Measurements from ENCODE around the gene NUDT21.

Gene NUDT21

GRCh38 chr16:56483394-56483793 lies 32.3 kb upstream of the NUDT21 start:
- H3K9me3 ChIP-seq: no peaks in the 10 kb centered on the region

GRCh38 chr16:56482683-56483236 lies 31.6 kb upstream of the NUDT21 start:
- TF ChIP-seq CTCF (IDR thresholded peaks at IDR 0.05; ENCODE audit: low read depth, low read length): no peak
- Histone ChIP-seq H3K4me3 (ENCODE audit: low read depth, low read length) (no peak overlapping the region), H3K9me3 (no peaks in the 10 kb centered on the region), H3K36me3 (peaks cover 18% of the 10 kb centered on the region), H3K4me1 (no peaks in the 10 kb centered on the region), H3K27me3 (no peaks in the 10 kb centered on the region)
- no peak for DNase-seq

More at GRCh38 chr16:56483394-56483793, 32.3 kb upstream of the NUDT21 start:
- no peak for TF ChIP-seq CTCF (IDR thresholded peaks at IDR 0.05; ENCODE audit: low read depth, low read length)
- Histone ChIP-seq H3K27me3 (no peaks in the 10 kb centered on the region), H3K4me3 (ENCODE audit: low read depth, low read length) (no peak overlapping the region), H3K4me1 (no peaks in the 10 kb centered on the region), H3K36me3 (peaks cover 12% of the 10 kb centered on the region)
- DNase-seq: no peak

GRCh38 chr16:56481468-56482122 lies 30.5 kb upstream of the NUDT21 start:
- Histone ChIP-seq H3K27me3 (no peaks in the 10 kb centered on the region), H3K4me3 (ENCODE audit: low read depth, low read length) (no peak overlapping the region), H3K9me3 (no peaks in the 10 kb centered on the region), H3K4me1 (no peaks in the 10 kb centered on the region), H3K36me3 (peaks cover 28% of the 10 kb centered on the region)
- TF ChIP-seq CTCF (IDR thresholded peaks at IDR 0.05; ENCODE audit: low read depth, low read length): no peak
- no peak for DNase-seq

GRCh38 chr16:56480776-56481467 lies 29.8 kb upstream of the NUDT21 start:
- H3K36me3 ChIP-seq: peaks cover 33% of the 10 kb centered on the region
- no peak for TF ChIP-seq CTCF (IDR thresholded peaks at IDR 0.05; ENCODE audit: low read depth, low read length)
- H3K4me3 ChIP-seq (ENCODE audit: low read depth, low read length): no peak overlapping the region
- H3K4me1 ChIP-seq: no peaks in the 10 kb centered on the region
- H3K27me3 ChIP-seq: no peaks in the 10 kb centered on the region
- H3K9me3 ChIP-seq: no peaks in the 10 kb centered on the region
- no peak for DNase-seq

- TF ChIP-seq CTCF (IDR thresholded peaks at IDR 0.05; ENCODE audit: low read depth, low read length): no peak
- Histone ChIP-seq H3K4me1 (no peaks in the 10 kb centered on the region), H3K4me3 (ENCODE audit: low read depth, low read length) (no peak overlapping the region), H3K36me3 (peaks cover 47% of the 10 kb centered on the region), H3K27me3 (no peaks in the 10 kb centered on the region), H3K9me3 (no peaks in the 10 kb centered on the region)
- DNase-seq: no peak
Observed at GRCh38 chr16:56479469-56479868, 28.3 kb upstream of the NUDT21 start.
